Transverse colon (tissue), 4 donors: Measurements from ENCODE around the gene CD28.

Experiments used
- CTCF ChIP-seq, 5 experiments: fragments of 200-600 bp in 3 of 5; fragments of 450-650 bp in 2 of 5; sonication (generic) in 3 of 5; IDR thresholded peaks; 1 replicate in 2 of 5; 2 replicates in 3 of 5; pipeline ENCODE4 v1.5.1; 2016 to 2017; ENCODE audit warnings: antibody characterized with exemption in 5 of 5, inconsistent platforms in 3 of 5, mild to moderate bottlenecking in 2 of 5, moderate library complexity in 1 of 5
- EP300 ChIP-seq: sonication (generic); formaldehyde crosslinking; IDR thresholded peaks from one replicate; pipeline ENCODE4 v1.6.1; 2017; ENCODE audit warnings: antibody characterized with exemption, low read depth
- POLR2A ChIP-seq: fragments of 450-650 bp; IDR thresholded peaks from one replicate; pipeline ENCODE4 v1.6.1; 2016; ENCODE audit warnings: antibody characterized with exemption, mild to moderate bottlenecking, moderate library complexity
- POLR2AphosphoS5 ChIP-seq, 3 donors: sonication (generic); formaldehyde crosslinking; IDR thresholded peaks; one replicate each; pipeline ENCODE4 v1.6.1; 2016; ENCODE audit warnings: antibody characterized with exemption in 3 of 3

- no peak for TF ChIP-seq CTCF (IDR thresholded peaks at IDR 0.05)
- TF ChIP-seq POLR2A, result no peak
- no peak for TF ChIP-seq POLR2AphosphoS5 (IDR thresholded peaks at IDR 0.05)
- no peak for TF ChIP-seq EP300
Measured at GRCh38 chr2:203737360-203737759, 30.9 kb downstream of the CD28 start.
